CD1c-positive myeloid dendritic cell (primary cell): ENCODE results near the gene WASHC4.
"Not testable (repeated sequence)": the region's sequence is repeated elsewhere in the genome, so short reads cannot be mapped to it uniquely, and the experiment has no call there.

Source experiments
- DNase-seq: peaks from one replicate; pipeline ENCODE4 v3.0.0-alpha.2; 2016; ENCODE audit errors: extremely low spot score

Gene WASHC4

GRCh38 chr12:105162174-105162573, 54.6 kb downstream of the WASHC4 start:
- DNase-seq, result no peak

- DNase-seq, result no peak
Observed at GRCh38 chr12:105164068-105164467, 56.5 kb downstream of the WASHC4 start.

GRCh38 chr12:105166736-105167135, 59.2 kb downstream of the WASHC4 start:
- no peak for DNase-seq

GRCh38 chr12:105167346-105167745, 59.8 kb downstream of the WASHC4 start:
- no peak for DNase-seq

GRCh38 chr12:105168006-105168405, 60.5 kb downstream of the WASHC4 start:
- no peak for DNase-seq

- no peak for DNase-seq
Observed at GRCh38 chr12:105170139-105170538, 62.6 kb downstream of the WASHC4 start.

- no peak for DNase-seq
Observed at GRCh38 chr12:105171691-105172436, 64.3 kb downstream of the WASHC4 start.

- no peak for DNase-seq
Observed at GRCh38 chr12:105175397-105175990, 68.0 kb downstream of the WASHC4 start.

- no peak for DNase-seq
Observed at GRCh38 chr12:105177208-105177607, 69.7 kb downstream of the WASHC4 start.

GRCh38 chr12:105179114-105179513, 71.6 kb downstream of the WASHC4 start:
- DNase-seq, result not testable (repeated sequence)

GRCh38 chr12:105183406-105183805, 75.9 kb downstream of the WASHC4 start:
- not testable (repeated sequence) for DNase-seq

GRCh38 chr12:105183976-105184375, 76.4 kb downstream of the WASHC4 start:
- DNase-seq, result not testable (repeated sequence)

- no peak for DNase-seq
Observed at GRCh38 chr12:105189293-105189692, 81.8 kb downstream of the WASHC4 start.

- DNase-seq, result no peak
Observed at GRCh38 chr12:105190530-105190929, 83.0 kb downstream of the WASHC4 start.

- no peak for DNase-seq
Observed at GRCh38 chr12:105192624-105193225, 85.2 kb downstream of the WASHC4 start.

- no peak for DNase-seq
Observed at GRCh38 chr12:105194947-105195346, 87.4 kb downstream of the WASHC4 start.

GRCh38 chr12:105196090-105196489, 88.6 kb downstream of the WASHC4 start:
- DNase-seq, result no peak

- DNase-seq, result no peak
Observed at GRCh38 chr12:105198961-105199360, 91.4 kb downstream of the WASHC4 start.

GRCh38 chr12:105200385-105200784, 92.9 kb downstream of the WASHC4 start:
- no peak for DNase-seq

- DNase-seq, result no peak
Observed at GRCh38 chr12:105201299-105201698, 93.8 kb downstream of the WASHC4 start.

- DNase-seq, result no peak
Observed at GRCh38 chr12:105202202-105202601, 94.7 kb downstream of the WASHC4 start.

- no peak for DNase-seq
Observed at GRCh38 chr12:105204127-105204526, 96.6 kb downstream of the WASHC4 start.

- no peak for DNase-seq
Observed at GRCh38 chr12:105204916-105205315, 97.4 kb downstream of the WASHC4 start.
